ENCODE data around the gene MAGI2.

GRCh38 chr7:79455173-79455790 is 1.8 kb upstream of the MAGI2 start:
- TF ChIP-seq POLR2A (IDR thresholded peaks at IDR 0.05) = no peak
- no peak for TF ChIP-seq CTCF (IDR thresholded peaks at IDR 0.05)
